ENCODE results near the gene ENOX1. TPM values are rescaled to one million over a fixed set of nuclear protein-coding genes. Genes with fewer than 3 reads are reported as not detected.

Gene ENOX1
- total and polyA plus RNA-seq, 2 of the 13 experiments (the other 11 are each of a cell fraction or from before 2014, with no cell fraction given): not detected

GRCh38 chr13:43293561-43293960 is 493.2 kb downstream of the ENOX1 start (continued):
- no peak for TF ChIP-seq ZFP1 (CRISPR knock-in tag; IDR thresholded peaks at IDR 0.05)
- no peak for TF ChIP-seq ZSCAN30 (CRISPR knock-in tag; IDR thresholded peaks at IDR 0.05)
- no peak for TF ChIP-seq POLR2AphosphoS5 (IDR thresholded peaks at IDR 0.05; ENCODE audit: low read depth, low read length)

- ATAC-seq: no peak
- CTCF ChIA-PET (ENCODE audit: low intra/inter-chr PET ratio, low total read pairs): no interaction called here
- Histone ChIP-seq H3K36me3 (replicated peaks in 1 of 2; ENCODE audit: control insufficient read depth in 1 of 2, insufficient read depth in 2 of 2, low read length in 2 of 2) (no peaks in the 10 kb centered on the region), H4K20me1 (ENCODE audit: insufficient read depth, low read length) (no peaks in the 10 kb centered on the region), H3K9ac (ENCODE audit: insufficient read depth, low read depth, low read length) (no peak overlapping the region), H3K27ac (ENCODE audit: extremely low read length, insufficient read depth, low read length) (no peak overlapping the region), H3K27me3 (ENCODE audit: control insufficient read depth in 1 of 2, insufficient read depth in 2 of 2, low read length in 2 of 2) (no peaks in the 10 kb centered on the region; a peak in 1 of 5 replicates), H3K4me1 (ENCODE audit: insufficient read depth, low read length) (no peaks in the 10 kb centered on the region), H3K4me3 (replicated peaks in 1 of 3; ENCODE audit: insufficient read depth in 1 of 3, low read depth in 2 of 3, low read length in 3 of 3) (no peak overlapping the region), H3K9me3 (ENCODE audit: low read length) (no peaks in the 10 kb centered on the region), H3K4me2 (ENCODE audit: low read depth, low read length) (no peak overlapping the region), H2AFZ (ENCODE audit: low read length) (no peak overlapping the region), H3K79me2 (ENCODE audit: insufficient read depth, low read length) (no peaks in the 10 kb centered on the region)
- no TSS peak for BruUV-seq (replicated peaks)
- TF ChIP-seq NFIC (IDR thresholded peaks at IDR 0.05; ENCODE audit: low read length) (no peak), ZNF615 (CRISPR knock-in tag; IDR thresholded peaks at IDR 0.05; ENCODE audit: borderline replicate concordance) (no peak), MIER2 (CRISPR knock-in tag; IDR thresholded peaks at IDR 0.05) (no peak), FOSL2 (CRISPR knock-in tag; IDR thresholded peaks at IDR 0.05) (no peak), CAMTA2 (CRISPR knock-in tag; IDR thresholded peaks at IDR 0.05; ENCODE audit: borderline replicate concordance) (no peak), HOXA5 (CRISPR knock-in tag; IDR thresholded peaks at IDR 0.05) (no peak), ZNF382 (CRISPR knock-in tag; IDR thresholded peaks at IDR 0.05; ENCODE audit: borderline replicate concordance) (no peak), IRF1 (CRISPR knock-in tag; IDR thresholded peaks at IDR 0.05; ENCODE audit: low read depth) (no peak), PREB (CRISPR knock-in tag; IDR thresholded peaks at IDR 0.05) (no peak), MAF1 (CRISPR knock-in tag; IDR thresholded peaks at IDR 0.05; ENCODE audit: borderline replicate concordance) (no peak), KMT2A (CRISPR knock-in tag; IDR thresholded peaks at IDR 0.05) (no peak)
- intact Hi-C loops (cut with micrococcal nuclease; ENCODE audit: unreplicated experiment) (no loop called here), in situ Hi-C loops (cut with HindIII; ENCODE audit: extremely low pct_ligation_motif_present, low pct_unique_long_range_greater_than_20kb) (no loop called here)
- FAIRE-seq: no peak
- DNase-seq (ENCODE audit: low spot score): no peak
- WGBS (ENCODE audit: low lambda C conversion rate): 0% methylated on average over 2 of the region's 2 CpGs
- POLR2A ChIA-PET: no interaction called here
Measured at GRCh38 chr13:43293008-43293407, 493.8 kb downstream of the ENOX1 start.

Measured in HepG2 (cell line).